GM19193 (cell line): ENCODE results near the gene SCD.
A peak's percentile ranks its signal among the peaks of the same experiment; 100 is the strongest.

Experiments
- POLR2A ChIP-seq: IDR thresholded peaks from 4 replicates; pipeline ENCODE4 v1.6.1; 2011; ENCODE audit not compliant: insufficient read depth, insufficient read length; ENCODE audit errors: extremely low read depth

SCD gene

DNA sequence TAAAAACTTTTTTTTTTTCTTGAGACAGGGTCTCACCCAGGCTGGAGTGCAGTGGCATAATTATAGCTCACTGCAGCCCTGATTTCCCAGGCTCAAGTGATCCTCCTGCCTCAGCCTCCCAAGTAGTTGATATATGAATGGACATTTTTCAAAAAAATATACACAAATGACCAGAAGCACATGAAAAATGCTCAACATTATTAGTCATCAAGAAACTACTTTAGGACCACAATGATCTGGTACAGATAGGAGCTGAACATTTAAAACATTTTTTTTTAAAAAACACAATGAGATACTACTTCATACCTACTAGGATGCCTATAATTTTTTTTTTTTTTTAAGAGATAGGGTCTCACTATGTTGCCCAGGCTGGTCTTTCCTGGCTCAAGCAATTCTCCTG is 21.7 kb downstream of the SCD start:
- TF ChIP-seq POLR2A, result no peak

DNA sequence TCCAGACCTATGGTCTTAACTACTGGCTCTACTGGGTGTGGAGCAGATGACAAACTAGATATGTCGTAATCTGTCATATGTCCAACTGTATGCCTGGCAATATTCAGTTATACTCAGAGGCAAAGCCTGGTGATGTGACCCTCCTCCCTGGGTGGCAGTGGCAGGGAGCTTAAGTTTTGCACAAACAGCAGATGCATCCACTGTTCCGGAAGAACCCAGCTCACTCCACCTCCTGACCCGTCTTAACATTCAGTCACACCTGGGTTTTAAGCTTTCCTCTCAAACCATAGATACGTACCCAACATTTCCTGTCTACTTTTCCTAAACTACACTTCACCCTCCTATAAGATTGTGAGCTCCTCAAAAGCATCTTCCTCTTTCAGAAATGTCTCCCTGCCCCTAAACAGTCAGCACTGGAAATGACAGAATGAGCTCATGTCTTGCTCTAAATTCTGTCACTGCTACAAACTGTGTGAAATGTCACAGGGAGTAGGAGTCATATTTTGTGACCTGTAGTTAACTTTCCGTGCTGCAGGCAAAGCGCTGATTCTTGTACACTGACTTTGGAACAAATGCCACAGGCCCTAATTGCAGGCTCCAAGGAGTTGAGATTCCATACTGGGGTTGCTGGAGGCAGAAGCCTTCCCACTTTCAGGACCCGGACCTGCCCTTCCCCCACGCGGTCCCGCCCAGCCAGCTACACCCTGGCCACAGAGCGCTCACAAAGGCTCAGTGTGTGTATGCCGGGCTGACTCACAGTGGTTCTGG is 23.9 kb downstream of the SCD start:
- TF ChIP-seq POLR2A, result no peak

DNA sequence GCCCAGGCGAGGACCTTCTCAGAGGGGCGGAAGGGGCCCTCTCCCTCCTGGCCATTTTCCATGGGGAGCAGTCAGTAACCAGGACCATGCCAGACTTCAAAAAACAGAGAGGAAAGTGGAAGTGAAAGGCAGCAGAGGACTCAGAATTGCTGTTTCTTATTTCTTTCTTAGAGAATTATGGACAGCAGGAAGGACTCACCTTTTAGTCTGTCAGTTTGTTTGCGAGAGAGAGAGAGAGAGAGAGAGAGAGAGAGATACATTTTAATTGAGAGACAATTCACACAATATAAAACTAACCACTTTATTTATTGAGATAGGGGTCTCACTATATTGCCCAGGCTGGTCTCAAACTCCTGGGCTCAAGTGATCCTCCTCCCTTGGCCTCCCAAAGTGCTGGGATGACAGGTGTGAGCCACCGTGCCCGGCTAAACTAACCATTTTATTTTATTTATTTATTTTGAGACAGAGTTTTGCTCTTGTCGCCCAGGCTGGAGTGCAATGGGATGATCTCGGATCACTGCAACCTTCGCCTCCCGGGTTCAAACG is 24.5 kb downstream of the SCD start:
- TF ChIP-seq POLR2A, result no peak

DNA sequence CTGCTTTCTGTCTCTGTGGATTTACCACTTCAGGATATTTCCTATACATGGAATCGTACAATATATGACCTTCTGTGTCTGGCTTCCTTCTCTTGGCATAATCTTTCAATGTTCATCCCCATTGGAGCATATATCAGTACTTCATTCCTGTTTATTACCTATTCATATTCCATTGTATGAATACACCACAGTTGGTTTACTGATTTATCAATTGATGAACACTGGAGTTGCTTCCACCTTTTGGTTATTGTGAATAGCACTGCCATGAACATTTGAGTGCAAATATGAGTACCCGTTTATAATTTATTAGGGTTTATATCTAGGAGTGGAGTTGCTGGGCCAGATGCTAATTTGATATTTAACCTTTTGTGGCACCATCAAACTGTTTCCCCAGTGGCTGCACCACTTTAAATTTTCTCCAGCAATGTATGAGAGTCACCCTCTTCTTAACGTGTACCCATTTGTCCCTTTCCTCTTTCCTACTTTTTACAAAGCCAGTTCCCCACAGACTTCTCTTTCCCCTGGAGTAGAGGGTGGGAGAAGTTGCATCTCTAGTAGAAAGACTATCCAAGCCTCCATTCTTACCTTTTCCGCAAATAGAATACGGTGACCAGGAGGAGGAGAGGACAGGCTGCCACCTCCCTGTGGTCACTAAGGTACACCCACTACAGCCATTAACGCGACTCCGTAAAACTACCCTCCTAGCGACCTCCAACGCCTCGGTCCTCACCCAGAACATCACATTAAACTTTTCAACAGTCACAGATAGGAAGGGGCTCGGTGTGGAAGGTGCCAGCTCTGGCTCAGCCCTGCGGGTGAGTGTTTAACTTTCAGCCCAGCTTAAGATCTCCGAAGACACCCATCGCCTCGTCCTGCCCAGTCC is 25.6 kb downstream of the SCD start:
- TF ChIP-seq POLR2A, result no peak

DNA sequence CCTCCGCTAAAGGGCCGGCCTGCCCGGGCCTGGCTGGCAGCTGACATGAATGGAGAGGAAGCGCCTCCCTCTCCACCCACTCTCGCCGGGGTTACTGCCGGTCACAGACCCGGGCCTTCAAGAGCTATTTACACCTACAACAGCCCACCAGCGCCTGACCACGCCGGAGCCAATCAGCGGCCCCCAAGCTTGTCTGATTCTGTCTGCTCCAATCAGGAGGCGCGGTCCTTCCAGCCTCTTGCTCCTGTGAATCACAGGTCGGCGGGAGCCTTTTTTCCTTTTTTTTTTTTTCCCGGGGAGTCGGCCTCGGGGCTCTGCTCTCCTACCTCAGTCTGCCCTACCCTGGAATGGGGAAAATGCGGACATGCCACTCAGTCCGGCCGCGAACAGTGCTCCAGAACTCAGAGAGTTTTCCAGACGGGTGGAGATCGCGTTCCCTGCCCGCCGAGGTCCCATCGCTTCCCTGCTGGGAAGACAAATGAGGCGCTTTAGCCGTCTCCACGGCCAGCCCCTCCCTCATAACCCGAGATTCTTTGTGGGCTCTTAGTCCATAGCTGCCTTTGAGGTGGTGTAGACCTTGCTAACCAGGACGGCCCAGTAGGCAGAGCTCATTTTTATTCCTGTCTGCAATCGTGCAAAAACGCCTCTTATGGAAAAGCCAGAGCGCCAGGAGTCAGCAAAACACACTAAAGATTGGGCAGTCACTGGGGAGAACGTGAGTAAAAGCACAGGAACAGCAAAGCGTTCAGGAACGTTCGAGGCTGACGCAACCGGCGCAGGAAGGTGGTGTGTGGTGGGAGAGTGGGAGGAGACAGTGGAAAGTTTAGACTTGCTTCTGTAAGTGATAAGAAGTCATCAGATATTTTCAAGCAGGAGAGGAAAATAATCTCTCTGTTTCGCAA is 26.5 kb downstream of the SCD start:
- TF ChIP-seq POLR2A, result peak; percentile 75

DNA sequence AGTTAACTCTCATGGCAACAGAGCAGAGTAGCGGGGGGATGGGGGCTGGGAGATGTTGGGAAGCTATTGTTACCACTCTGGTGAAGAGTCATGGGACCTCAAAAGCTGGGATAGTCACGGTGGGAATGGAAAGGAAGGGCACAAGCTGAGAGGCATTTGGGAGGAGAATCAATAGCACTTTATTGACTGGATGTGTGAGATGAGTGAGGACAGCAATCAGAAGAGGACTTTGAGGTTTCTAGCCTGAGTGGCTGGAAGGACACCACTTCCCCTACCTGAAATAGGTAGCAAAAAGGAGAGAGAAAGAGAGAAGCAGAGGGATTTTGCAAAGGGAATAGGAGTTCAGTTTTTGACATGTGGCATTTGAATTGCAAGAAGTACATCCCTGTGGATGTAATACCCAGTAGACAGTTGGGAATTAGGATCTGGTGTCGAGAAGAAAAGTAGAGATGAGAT is 27.2 kb downstream of the SCD start:
- no peak for TF ChIP-seq POLR2A

DNA sequence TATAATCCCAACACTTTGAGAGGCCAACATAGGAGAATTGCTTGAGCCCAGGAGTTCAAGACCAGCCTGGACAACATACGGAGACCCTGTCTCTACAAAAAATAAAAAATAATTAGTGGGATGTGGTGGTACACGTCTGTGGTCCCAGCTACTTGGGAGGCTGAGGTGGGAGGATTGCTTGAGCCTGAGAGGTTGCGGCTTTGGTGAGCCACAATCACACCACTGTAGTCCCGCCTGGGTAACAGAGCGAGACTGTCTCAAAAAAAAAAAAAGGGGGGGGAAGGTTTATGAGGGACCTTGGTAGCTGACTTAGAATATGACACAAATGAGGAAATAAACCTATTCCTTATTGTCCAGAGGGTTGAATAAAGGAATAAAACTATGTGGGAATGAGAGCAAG is 30.8 kb downstream of the SCD start:
- TF ChIP-seq POLR2A, result no peak

DNA sequence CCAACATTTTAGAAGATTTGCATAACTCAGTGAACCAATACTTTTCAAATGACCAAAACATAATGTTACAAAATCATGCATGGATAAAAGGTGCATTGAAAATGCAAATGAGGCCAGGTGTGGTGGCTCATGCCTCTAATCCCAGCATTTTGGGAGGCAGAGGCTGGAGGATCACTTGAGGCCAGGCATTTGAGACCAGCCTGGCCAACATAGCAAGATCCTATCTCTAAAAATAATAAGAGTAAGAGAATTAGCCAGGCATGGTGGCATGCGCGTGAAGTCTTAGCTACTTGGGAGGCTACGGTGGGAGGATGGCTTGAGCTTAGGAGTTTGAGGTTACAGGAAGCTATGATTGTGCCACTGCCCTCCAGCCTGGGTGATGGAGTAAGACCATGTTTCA is 33.4 kb downstream of the SCD start:
- no peak for TF ChIP-seq POLR2A

DNA sequence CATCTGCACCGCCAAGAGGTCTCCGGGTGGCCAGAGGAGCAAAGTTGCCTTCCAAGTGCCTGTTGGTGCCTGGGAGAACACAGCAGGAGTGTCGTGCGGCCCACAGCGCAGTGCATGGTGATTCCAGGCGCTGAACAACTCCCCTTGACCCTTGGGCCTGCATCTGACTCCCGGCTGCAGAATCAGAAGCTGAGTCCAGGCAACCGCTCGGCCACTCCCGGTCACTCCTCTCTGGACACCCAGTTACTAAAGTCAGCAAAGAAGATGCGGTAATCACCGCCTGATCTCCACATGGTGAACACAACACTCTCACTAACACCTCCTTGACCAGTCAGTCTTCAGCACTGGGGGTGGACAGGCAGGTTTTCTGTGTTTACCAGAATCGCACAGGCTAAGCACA is 35.5 kb downstream of the SCD start:
- TF ChIP-seq POLR2A, result no peak

DNA sequence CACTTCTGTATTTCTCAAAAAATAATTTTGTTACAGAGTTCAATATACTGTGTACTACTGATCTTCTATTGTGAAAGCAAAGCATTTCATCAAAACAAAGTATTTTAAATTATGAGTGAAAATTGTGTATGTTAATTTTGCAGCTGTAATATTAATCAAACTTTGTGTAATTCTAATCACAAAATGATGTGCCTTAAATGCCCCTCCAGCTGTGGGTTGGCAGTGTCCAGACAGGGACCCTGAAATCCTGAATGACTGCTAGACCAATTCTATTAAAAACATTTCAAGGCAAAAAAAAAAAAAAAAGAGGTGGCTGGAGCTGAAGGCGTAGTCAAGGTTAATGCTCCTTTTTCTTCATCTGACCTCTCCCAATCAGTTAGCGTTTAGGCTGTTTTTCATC is 36.2 kb downstream of the SCD start:
- no peak for TF ChIP-seq POLR2A

DNA sequence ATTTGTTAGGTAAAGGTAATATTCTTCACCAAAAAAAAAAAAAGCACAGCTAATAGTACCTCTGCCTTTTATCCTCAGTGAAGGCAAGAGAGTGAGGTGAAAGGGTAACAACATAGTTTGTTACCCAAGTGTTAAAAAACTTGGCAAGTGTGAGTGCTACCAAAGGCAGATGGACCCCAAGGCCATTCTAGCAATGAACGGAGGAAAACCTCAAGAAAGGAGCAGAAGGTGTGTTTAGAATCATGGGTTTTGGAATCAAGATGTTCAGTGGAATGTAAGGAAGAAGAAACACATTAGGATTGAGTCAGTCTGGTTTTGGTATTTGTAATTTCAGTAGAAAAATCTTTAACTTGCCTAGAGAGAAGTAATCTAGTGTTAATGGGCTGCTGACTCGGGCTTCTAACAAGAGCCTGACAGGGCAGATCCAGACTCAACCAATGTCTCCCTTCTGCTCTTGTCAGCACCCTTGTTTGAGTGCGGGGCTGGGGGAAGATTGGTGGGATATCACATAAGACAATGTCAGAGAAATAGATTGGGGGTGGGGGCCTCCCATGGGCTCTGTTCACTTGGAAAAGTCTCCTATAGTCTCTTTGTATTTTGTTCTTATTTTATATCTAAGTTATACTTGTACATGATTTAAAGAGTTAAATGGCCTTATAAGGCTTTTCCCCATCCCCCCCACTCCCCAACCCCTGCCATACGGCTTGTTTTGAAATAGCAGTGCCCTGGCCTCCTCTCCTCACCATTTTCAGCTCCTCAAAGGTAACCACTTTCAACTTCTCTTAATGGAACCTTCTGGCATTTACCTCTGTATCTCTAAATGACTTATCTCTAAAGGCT is 44.4 kb downstream of the SCD start:
- no peak for TF ChIP-seq POLR2A

DNA sequence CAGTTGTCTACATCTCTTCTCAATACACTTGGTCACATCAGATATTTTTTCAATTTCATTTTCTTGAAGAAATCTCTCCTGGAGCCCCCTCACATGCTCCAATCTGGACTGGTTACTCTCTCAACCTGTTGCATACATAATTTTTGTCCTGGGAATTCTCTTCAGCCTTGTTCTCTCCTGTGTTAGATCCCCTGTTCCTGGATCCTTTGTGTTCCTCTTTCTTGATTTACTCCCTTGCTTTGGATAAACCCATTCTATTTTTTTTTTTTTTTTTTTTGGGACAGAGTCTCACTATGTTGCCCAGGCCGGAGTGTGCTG is 45.6 kb downstream of the SCD start:
- no peak for TF ChIP-seq POLR2A

DNA sequence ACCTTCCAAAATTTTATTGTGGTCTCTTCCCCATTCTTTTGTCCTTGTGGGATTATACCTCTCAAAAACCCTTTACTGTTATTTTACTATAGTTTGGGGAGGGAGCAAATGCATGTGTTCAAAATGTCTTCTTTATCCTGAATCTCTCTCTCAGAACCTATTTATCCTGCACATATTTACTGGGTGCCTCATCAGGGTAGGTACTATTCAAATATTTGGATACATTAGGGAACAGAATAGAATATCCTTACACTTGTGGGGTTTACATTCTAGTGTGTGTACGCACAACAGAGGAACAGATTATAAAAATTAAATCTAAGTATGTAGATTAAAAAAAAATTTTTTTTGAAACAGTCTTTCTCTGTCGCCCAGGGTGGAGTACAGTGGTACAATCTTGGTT is 48.6 kb downstream of the SCD start:
- TF ChIP-seq POLR2A, result no peak

DNA sequence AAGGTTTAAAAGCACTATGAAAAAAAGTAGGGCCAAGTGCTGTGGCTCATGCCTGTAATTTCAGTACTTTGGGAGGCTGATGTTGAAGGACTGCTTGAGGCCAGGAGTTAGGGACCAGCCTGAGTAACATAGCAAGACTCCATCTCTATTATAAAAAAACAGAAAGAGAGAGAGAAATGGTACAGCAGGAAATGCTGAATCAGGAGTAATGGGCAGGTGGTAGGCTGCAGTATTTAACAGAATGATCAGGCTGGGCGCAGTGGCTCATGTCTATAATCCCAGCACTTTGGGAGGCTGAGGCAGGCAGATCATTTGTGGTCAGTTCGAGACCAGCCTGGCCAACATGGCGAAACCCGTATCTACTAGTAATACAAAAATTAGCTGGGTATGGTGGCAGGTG is 49.6 kb downstream of the SCD start:
- TF ChIP-seq POLR2A, result no peak
